SJSA1 (cell line): ENCODE data around the gene TBKBP1. TPM values are rescaled to one million over a fixed set of nuclear protein-coding genes. Genes with fewer than 3 reads are reported as not detected.

Experiments
- DNase-seq, 2 experiments: peaks; one replicate each; pipeline ENCODE4 v3.0.0-alpha.2; 2015 to 2020; ENCODE audit warnings: low spot score in 2 of 2, low read depth in 1 of 2
- H3K27ac ChIP-seq: fragments of 250-450 bp; sonication (Bioruptor Pico); 2 replicates; pipeline ENCODE4 v1.5.1; 2020; ENCODE audit warnings: mild to moderate bottlenecking, moderate library complexity
- H3K27me3 ChIP-seq: fragments of 250-450 bp; sonication (Bioruptor Pico); replicated peaks from 2 replicates; pipeline ENCODE4 v1.5.1; 2020; ENCODE audit warnings: mild to moderate bottlenecking, moderate library complexity
- H3K36me3 ChIP-seq: fragments of 250-450 bp; sonication (Bioruptor Pico); 2 replicates; pipeline ENCODE4 v1.5.1; 2020; ENCODE audit warnings: mild to moderate bottlenecking
- H3K4me1 ChIP-seq: fragments of 250-450 bp; sonication (Bioruptor Pico); replicated peaks from 2 replicates; pipeline ENCODE4 v1.6.1; 2021; ENCODE audit warnings: mild to moderate bottlenecking
- H3K4me3 ChIP-seq: fragments of 250-450 bp; sonication (Bioruptor Pico); 2 replicates; pipeline ENCODE4 v1.5.1; 2020; ENCODE audit warnings: mild to moderate bottlenecking
- H3K9me3 ChIP-seq: fragments of 250-450 bp; sonication (Bioruptor Pico); replicated peaks from 2 replicates; pipeline ENCODE4 v1.5.1; 2020; ENCODE audit warnings: mild to moderate bottlenecking
- total RNA-seq: library from RNA; depleted of rRNA; stranded (reverse); fragments of >200 nt; shearing (Covaris generic); gene quantifications from 2 replicates; pipeline ENCODE4 v1.2.3, GENCODE V29; 2014

TBKBP1 gene
- total RNA-seq, 1 experiment from 2014 or later, result 4.5 TPM

- no peaks in the 10 kb centered on the region for H3K9me3 ChIP-seq
- H3K4me3 ChIP-seq, result no peak overlapping the region
- DNase-seq, result no peak
- no peak overlapping the region for H3K27ac ChIP-seq
- H3K27me3 ChIP-seq, result peaks cover under 1% of the 10 kb centered on the region; the same call in 1 of the 2 replicates
- no peaks in the 10 kb centered on the region for H3K36me3 ChIP-seq
- no peaks in the 10 kb centered on the region for H3K4me1 ChIP-seq
Observed at GRCh38 chr17:47707056-47707804, 13.3 kb downstream of the TBKBP1 start.

DNA sequence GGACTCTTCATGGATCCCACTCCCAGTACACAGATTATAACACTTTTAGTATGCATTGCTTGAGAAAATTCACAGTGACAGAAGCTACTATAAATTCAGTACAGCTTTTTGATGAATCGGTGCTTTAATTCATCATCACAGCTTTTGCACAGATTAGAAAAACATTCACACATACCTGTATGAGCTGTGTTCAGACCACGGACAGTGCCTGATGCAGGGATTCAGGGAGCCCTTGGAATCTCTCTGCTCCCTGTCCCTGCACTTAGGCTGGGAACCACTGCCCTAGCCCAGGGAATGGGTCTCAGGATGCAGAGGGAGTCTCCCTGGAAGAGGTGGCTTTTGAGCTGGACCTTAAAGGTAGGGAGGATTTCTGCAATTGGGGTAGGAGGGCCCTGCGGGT, 13.9 kb downstream of the TBKBP1 start:
- DNase-seq, result no peak
- H3K27me3 ChIP-seq, result peaks cover 7% of the 10 kb centered on the region
- H3K4me1 ChIP-seq, result no peaks in the 10 kb centered on the region
- H3K27ac ChIP-seq, result no peak overlapping the region
- H3K4me3 ChIP-seq, result no peak overlapping the region
- H3K9me3 ChIP-seq, result no peaks in the 10 kb centered on the region
- H3K36me3 ChIP-seq, result no peaks in the 10 kb centered on the region

DNA sequence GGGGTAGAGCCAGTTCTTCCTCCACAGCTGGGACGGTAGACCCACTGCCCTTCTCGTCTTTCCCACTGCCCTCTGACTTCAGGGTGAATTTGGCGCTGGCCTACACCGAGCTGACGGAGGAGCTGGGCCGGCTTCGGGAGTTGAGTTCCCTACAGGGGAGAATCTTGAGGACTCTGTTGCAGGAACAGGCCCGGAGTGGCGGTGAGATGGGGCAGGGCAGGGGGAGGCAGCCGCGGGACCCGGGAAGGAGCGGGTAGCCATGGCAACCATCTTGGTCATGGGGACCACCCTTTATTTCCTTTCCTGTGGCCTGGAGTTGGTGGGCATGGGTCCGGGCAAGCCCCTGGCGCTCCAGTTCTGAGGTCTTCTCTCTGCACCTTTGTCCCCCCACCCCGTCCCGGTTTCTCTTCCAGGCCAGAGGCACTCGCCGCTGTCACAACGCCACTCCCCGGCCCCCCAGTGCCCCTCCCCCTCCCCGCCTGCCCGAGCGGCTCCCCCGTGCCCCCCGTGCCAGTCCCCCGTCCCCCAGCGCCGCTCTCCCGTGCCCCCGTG, 14.4 kb downstream of the TBKBP1 start:
- no peak overlapping the region for H3K4me3 ChIP-seq
- no peaks in the 10 kb centered on the region for H3K36me3 ChIP-seq
- no peak overlapping the region for H3K27ac ChIP-seq
- H3K4me1 ChIP-seq, result no peaks in the 10 kb centered on the region
- no peak for DNase-seq
- H3K9me3 ChIP-seq, result no peaks in the 10 kb centered on the region
- H3K27me3 ChIP-seq, result peaks cover 10% of the 10 kb centered on the region

DNA sequence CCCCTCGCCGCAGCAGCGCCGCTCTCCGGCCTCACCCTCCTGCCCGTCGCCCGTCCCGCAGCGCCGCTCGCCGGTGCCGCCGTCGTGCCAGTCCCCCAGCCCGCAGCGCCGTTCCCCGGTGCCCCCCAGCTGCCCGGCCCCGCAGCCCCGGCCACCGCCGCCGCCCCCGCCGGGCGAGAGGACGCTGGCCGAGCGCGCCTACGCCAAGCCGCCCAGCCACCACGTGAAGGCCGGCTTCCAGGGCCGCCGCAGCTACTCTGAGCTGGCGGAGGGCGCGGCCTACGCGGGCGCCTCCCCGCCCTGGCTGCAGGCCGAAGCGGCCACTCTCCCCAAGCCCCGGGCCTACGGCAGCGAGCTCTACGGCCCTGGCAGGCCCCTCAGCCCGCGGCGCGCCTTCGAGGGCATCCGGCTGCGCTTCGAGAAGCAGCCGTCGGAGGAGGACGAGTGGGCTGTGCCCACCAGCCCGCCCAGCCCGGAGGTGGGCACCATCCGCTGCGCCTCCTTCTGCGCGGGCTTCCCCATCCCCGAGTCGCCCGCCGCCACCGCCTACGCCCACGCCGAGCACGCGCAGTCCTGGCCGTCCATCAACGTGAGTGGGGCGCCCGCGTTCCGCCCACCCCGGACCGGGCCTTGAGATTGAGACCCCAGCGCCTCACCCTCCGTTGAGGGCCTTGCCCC, 15.0 kb downstream of the TBKBP1 start:
- H3K9me3 ChIP-seq, result no peaks in the 10 kb centered on the region
- H3K27ac ChIP-seq, result no peak overlapping the region
- peaks cover 16% of the 10 kb centered on the region for H3K27me3 ChIP-seq
- no peaks in the 10 kb centered on the region for H3K36me3 ChIP-seq
- H3K4me3 ChIP-seq, result no peak overlapping the region
- H3K4me1 ChIP-seq, result no peaks in the 10 kb centered on the region
- no peak for DNase-seq

- peaks cover 22% of the 10 kb centered on the region for H3K27me3 ChIP-seq
- no peak overlapping the region for H3K27ac ChIP-seq
- no peaks in the 10 kb centered on the region for H3K4me1 ChIP-seq
- H3K4me3 ChIP-seq, result no peak overlapping the region
- DNase-seq, result no peak
- H3K9me3 ChIP-seq, result no peaks in the 10 kb centered on the region
- no peaks in the 10 kb centered on the region for H3K36me3 ChIP-seq
Observed at GRCh38 chr17:47709594-47709993, 15.6 kb downstream of the TBKBP1 start.

GRCh38 chr17:47711366-47712099, 17.6 kb downstream of the TBKBP1 start:
- Histone ChIP-seq H3K4me3 (no peak overlapping the region), H3K27me3 (peaks cover 33% of the 10 kb centered on the region), H3K4me1 (no peaks in the 10 kb centered on the region), H3K9me3 (no peaks in the 10 kb centered on the region), H3K36me3 (no peaks in the 10 kb centered on the region), H3K27ac (no peak overlapping the region)
- DNase-seq, result no peak

GRCh38 chr17:47712330-47713023, 18.5 kb downstream of the TBKBP1 start:
- Histone ChIP-seq H3K4me3 (no peak overlapping the region), H3K27ac (no peak overlapping the region), H3K9me3 (no peaks in the 10 kb centered on the region), H3K36me3 (no peaks in the 10 kb centered on the region), H3K27me3 (peaks cover 33% of the 10 kb centered on the region), H3K4me1 (no peaks in the 10 kb centered on the region; the same call in 1 of the 2 replicates)
- DNase-seq, result no peak

DNA sequence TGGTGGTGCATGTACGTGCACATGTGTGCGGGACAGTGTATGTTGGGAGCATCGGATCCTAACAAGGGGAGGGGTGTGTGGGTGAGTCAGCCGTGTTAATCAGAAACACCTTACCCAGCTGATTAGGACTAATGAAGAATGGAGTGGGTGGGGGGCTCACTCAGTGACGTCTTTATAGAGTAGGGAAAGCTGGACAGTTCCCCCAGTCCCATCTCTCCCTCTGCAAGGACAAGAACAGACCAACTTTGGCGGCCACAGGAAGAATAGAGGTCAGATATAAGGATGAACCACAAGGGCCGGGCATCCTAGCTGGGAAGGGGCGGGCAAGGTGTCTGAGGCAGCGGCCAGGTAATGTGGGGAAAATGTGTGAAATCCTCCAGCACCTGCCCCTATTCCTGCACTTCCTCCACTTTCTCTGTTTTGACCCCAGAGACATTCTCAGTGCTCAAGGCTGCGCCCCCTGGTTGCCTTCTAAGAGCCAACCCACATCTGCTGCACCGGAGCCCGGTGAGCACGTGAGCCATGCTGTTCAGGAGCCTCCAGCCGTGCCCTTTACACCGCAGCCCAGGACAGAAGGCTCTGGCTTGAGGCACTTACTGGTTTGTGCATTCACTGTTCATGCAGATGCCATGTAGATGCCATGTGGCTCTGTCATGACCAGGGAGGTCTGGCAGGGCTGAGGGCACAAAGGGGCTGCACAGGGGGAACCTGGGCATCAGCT, 20.2 kb downstream of the TBKBP1 start:
- peaks cover 16% of the 10 kb centered on the region for H3K4me1 ChIP-seq
- peaks cover 37% of the 10 kb centered on the region for H3K27me3 ChIP-seq
- H3K27ac ChIP-seq, result no peak overlapping the region
- DNase-seq, result no peak
- H3K36me3 ChIP-seq, result no peaks in the 10 kb centered on the region
- no peaks in the 10 kb centered on the region for H3K9me3 ChIP-seq
- no peak overlapping the region for H3K4me3 ChIP-seq

- H3K4me3 ChIP-seq, result no peak overlapping the region
- no peaks in the 10 kb centered on the region for H3K36me3 ChIP-seq
- DNase-seq, result no peak
- H3K27me3 ChIP-seq, result peaks cover 37% of the 10 kb centered on the region
- peaks cover 24% of the 10 kb centered on the region for H3K4me1 ChIP-seq
- no peak overlapping the region for H3K27ac ChIP-seq
- no peaks in the 10 kb centered on the region for H3K9me3 ChIP-seq
Observed at GRCh38 chr17:47714773-47715396, 20.9 kb downstream of the TBKBP1 start.

DNA sequence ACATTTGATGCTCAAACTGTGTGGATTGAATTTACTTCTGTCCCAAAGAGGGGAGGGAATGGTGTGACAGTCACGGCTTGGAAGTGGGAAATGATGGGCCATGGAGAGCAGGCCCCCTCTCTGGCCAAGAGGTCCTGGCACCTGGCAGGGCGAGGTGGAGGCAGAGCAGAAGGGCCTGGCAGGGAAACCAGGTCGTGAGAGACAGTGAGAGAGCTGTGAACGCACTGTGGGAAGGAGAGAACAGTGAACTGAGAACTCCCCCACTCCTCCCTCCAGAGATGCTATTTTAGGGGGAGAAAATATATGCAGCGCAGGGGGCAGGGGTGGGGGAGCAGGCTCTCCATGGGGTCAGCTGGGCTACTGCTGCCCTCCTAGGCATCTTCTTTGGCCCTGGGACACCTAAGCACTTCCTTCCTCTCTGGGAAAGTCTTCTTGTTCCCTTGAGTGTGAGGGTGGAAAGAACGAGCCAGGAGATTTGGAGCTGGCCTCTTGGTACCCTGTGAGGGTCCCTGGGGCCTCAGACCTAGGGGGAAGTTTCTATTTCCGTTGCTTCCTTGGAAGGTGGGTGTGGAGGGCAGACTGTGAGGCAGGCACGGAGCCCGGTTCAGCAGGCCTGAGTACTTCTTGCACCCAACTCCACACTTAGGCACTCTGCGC, 21.8 kb downstream of the TBKBP1 start:
- no peaks in the 10 kb centered on the region for H3K36me3 ChIP-seq
- H3K4me1 ChIP-seq, result peaks cover 33% of the 10 kb centered on the region
- H3K27ac ChIP-seq, result no peak overlapping the region
- H3K4me3 ChIP-seq, result no peak overlapping the region
- H3K27me3 ChIP-seq, result peaks cover 37% of the 10 kb centered on the region
- no peaks in the 10 kb centered on the region for H3K9me3 ChIP-seq
- no peak for DNase-seq

- H3K4me3 ChIP-seq, result no peak overlapping the region
- H3K9me3 ChIP-seq, result no peaks in the 10 kb centered on the region
- H3K27me3 ChIP-seq, result peaks cover 37% of the 10 kb centered on the region
- no peak overlapping the region for H3K27ac ChIP-seq
- H3K4me1 ChIP-seq, result peaks cover 38% of the 10 kb centered on the region
- DNase-seq, result no peak
- H3K36me3 ChIP-seq, result no peaks in the 10 kb centered on the region
Observed at GRCh38 chr17:47716375-47716774, 22.4 kb downstream of the TBKBP1 start.

DNA sequence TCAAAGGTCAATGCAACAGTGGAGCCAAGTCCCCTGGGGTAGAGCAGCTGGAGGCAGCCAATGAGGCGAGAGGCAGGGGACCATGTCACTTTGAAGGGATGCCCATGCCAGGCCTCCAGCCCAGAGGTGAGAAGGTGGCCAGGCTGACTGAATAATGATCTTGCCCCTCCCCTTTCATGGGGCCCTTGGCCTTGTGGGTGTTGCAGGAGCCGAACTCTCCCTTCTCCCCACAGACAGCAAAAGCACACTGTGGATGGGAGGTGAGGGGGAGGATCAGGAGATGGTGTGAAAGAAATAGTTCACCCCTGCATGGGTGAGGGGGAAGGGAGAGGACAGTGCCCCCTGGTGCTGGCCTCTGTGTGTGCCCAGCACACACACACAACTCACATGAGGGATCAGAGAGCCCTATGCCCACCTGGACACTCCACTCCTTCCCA, 23.3 kb downstream of the TBKBP1 start:
- Histone ChIP-seq H3K27ac (no peak overlapping the region), H3K4me1 (peaks cover 44% of the 10 kb centered on the region), H3K27me3 (peaks cover 37% of the 10 kb centered on the region)

More for the DNA sequence above, 23.3 kb downstream of the TBKBP1 start:
- Histone ChIP-seq H3K4me3 (no peak overlapping the region), H3K9me3 (no peaks in the 10 kb centered on the region), H3K36me3 (no peaks in the 10 kb centered on the region)
- no peak for DNase-seq
